ENCODE data around the gene MTMR8.

MTMR8 gene

GRCh38 chrX:64352081-64352480, 43.2 kb downstream of the MTMR8 start:
- no peak for TF ChIP-seq CTCF (IDR thresholded peaks at IDR 0.05; ENCODE audit: borderline replicate concordance, insufficient read depth, low read depth, low read length)
- H3K4me3 ChIP-seq (ENCODE audit: low read depth, low read length) = no peak overlapping the region

- no peak overlapping the region for H3K4me3 ChIP-seq (ENCODE audit: low read depth, low read length)
- TF ChIP-seq CTCF (IDR thresholded peaks at IDR 0.05; ENCODE audit: borderline replicate concordance, insufficient read depth, low read depth, low read length) = no peak
Measured at GRCh38 chrX:64350521-64350920, 44.7 kb downstream of the MTMR8 start.

GRCh38 chrX:64350047-64350446, 45.2 kb downstream of the MTMR8 start:
- no peak overlapping the region for H3K4me3 ChIP-seq (ENCODE audit: low read depth, low read length)
- TF ChIP-seq CTCF (IDR thresholded peaks at IDR 0.05; ENCODE audit: borderline replicate concordance, insufficient read depth, low read depth, low read length) = no peak

- H3K4me3 ChIP-seq (ENCODE audit: low read depth, low read length) = no peak overlapping the region
- TF ChIP-seq CTCF (IDR thresholded peaks at IDR 0.05; ENCODE audit: borderline replicate concordance, insufficient read depth, low read depth, low read length) = no peak
Measured at GRCh38 chrX:64342811-64343210, 52.4 kb downstream of the MTMR8 start.

DNA sequence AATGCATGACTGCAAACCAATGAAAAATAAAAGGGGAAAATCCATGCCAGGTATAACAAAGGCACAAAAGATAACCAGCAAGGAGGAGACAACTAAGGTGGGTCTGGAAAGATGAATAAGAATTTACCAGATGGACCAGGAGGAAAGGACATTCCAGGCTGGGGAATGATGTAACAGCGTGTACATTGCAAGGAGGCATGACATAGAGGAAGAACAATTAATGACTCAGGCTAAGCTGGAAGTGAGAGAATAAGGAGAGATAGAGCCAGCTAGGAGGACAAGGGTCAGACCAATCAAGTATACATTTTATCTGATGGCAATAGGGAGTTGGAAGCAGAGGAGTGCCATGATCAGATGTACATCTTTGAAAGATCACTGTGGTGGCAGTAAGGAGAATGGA, 57.0 kb downstream of the MTMR8 start:
- H3K4me3 ChIP-seq (ENCODE audit: low read depth, low read length) = no peak overlapping the region
- no peak for TF ChIP-seq CTCF (IDR thresholded peaks at IDR 0.05; ENCODE audit: borderline replicate concordance, insufficient read depth, low read depth, low read length)

- H3K4me3 ChIP-seq (ENCODE audit: low read depth, low read length) = no peak overlapping the region
- TF ChIP-seq CTCF (IDR thresholded peaks at IDR 0.05; ENCODE audit: borderline replicate concordance, insufficient read depth, low read depth, low read length) = no peak
Measured at GRCh38 chrX:64334467-64334866, 60.8 kb downstream of the MTMR8 start.

DNA sequence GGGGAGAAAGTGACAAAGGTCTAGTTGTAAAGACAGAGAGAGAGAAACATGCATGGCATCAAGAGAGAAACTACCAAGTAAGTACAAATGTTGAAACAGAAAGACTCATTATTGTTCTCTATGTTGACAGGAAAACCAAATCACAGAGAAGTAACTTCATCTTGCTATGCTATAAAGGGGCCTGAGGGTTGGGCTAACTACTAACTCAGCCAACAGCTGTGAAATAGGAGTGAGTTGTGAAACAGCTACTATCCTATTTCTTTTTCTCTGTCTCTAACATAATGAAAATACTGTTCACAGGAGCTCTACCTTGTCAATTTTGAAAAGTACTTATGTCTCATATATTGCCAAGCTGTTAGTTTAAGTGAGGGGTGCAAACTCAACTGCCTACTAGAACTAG, 65.0 kb downstream of the MTMR8 start:
- TF ChIP-seq CTCF (IDR thresholded peaks at IDR 0.05; ENCODE audit: borderline replicate concordance, insufficient read depth, low read depth, low read length) = no peak

More for the DNA sequence above, 65.0 kb downstream of the MTMR8 start:
- H3K4me3 ChIP-seq (ENCODE audit: low read depth, low read length) = no peak overlapping the region

Data from GM12875 (cell line).